CD1c-positive myeloid dendritic cell (primary cell): ENCODE results near the gene DNAJC12.
"Not testable (repeated sequence)": the region's sequence is repeated elsewhere in the genome, so short reads cannot be mapped to it uniquely, and the experiment has no call there.

Experiments used
- DNase-seq: peaks from one replicate; pipeline ENCODE4 v3.0.0-alpha.2; 2016; ENCODE audit errors: extremely low spot score

DNAJC12 gene

GRCh38 chr10:67763499-67764011, 74.4 kb downstream of the DNAJC12 start:
- peak; percentile 67 for DNase-seq

GRCh38 chr10:67762567-67762966, 75.4 kb downstream of the DNAJC12 start:
- DNase-seq = not testable (repeated sequence)

GRCh38 chr10:67760272-67760671, 77.7 kb downstream of the DNAJC12 start:
- no peak for DNase-seq
